Measurements from ENCODE around the gene LRRC58. TPM values are rescaled to one million over a fixed set of nuclear protein-coding genes. Genes with fewer than 3 reads are reported as not detected.

The LRRC58 gene
- total RNA-seq, 4 donors from 2014 or later, result 11.6 to 27.8 (median 24.5) TPM

DNA sequence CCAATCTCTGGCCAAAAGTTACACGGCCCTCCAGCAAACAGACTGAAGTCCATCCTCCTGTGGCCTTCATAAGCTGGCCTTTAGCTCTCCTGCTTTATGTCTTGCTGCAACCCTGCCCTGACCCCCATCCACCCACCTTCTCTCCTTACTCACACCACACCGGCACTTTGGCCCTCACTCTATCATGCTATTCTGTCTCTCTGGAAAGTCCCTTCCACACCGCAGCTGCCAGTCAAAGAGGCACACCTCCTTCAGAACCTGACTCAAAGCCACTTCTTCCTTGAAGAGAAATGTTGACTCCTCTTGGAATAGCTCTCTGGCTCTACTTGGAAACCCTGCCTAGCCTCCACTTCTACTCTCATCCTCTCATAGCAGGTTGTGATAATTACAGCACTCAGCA is 68.6 kb downstream of the LRRC58 start:
- Histone ChIP-seq H3K9me3 (no peaks in the 10 kb centered on the region), H3K27ac (no peak overlapping the region), H3K4me1 (peaks cover 0 to 15% (median 3%) of the 10 kb centered on the region in 3 donors), H3K36me3 (no peaks in the 10 kb centered on the region), H3K27me3 (peaks cover 0 to 20% (median 0%) of the 10 kb centered on the region in 4 donors), H3K4me3 (no peak overlapping the region)
- WGBS, 2 donors, result 53 to 86% methylated on average over 3 of the region's 3 CpGs
- no peak for DNase-seq
- TF ChIP-seq CTCF (IDR thresholded peaks at IDR 0.05), result no peak
- no peak for TF ChIP-seq POLR2A (IDR thresholded peaks at IDR 0.05)
- intact Hi-C loops (cut with DNase I), result no loop called here

- TF ChIP-seq POLR2A (IDR thresholded peaks at IDR 0.05) (no peak), CTCF (IDR thresholded peaks at IDR 0.05) (no peak)
- Histone ChIP-seq H3K36me3 (no peaks in the 10 kb centered on the region), H3K9me3 (no peaks in the 10 kb centered on the region), H3K27me3 (peaks cover 0 to 14% (median 0%) of the 10 kb centered on the region in 4 donors), H3K27ac (no peak overlapping the region), H3K4me1 (peaks cover 0 to 9% (median 0%) of the 10 kb centered on the region in 3 donors), H3K4me3 (no peak overlapping the region)
- DNase-seq, result no peak
- WGBS, 2 donors, result 83% methylated on average over 1 of the region's 1 CpG
- intact Hi-C loops (cut with DNase I), result no loop called here
Measured at GRCh38 chr3:120280026-120280425, 69.1 kb downstream of the LRRC58 start.

DNA sequence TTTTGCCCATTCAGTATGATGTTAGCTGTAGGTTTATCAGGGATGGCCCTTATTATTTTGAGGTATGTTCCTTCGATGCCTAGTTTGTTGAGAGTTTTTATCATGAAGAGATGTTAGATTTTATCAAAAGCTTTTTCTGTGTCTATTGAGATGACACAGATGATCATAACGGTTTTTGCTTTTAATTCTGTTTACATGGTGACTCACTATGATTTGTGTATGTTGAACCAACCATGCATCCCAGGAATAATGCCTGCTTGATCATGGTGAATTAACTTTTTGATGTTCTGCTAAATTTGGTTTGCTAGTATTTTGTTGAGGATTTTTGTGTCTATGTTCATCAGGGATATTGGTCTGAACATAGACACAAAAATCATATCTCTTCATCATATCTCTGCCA is 72.4 kb downstream of the LRRC58 start:
- Histone ChIP-seq H3K36me3 (no peaks in the 10 kb centered on the region), H3K4me3 (no peak overlapping the region), H3K27me3 (no peaks in the 10 kb centered on the region), H3K4me1 (peaks cover 0 to 5% (median 0%) of the 10 kb centered on the region in 3 donors), H3K9me3 (no peaks in the 10 kb centered on the region), H3K27ac (no peak overlapping the region)
- intact Hi-C loops (cut with DNase I), result no loop called here
- DNase-seq, result no peak
- 53 to 56% methylated on average over 2 of the region's 2 CpGs for WGBS, 2 donors
- TF ChIP-seq CTCF (IDR thresholded peaks at IDR 0.05) (no peak), POLR2A (IDR thresholded peaks at IDR 0.05) (no peak)

GRCh38 chr3:120275618-120276017 is 73.5 kb downstream of the LRRC58 start:
- H3K4me3 ChIP-seq, result no peak overlapping the region
- H3K4me1 ChIP-seq, result peaks cover 0 to 5% (median 0%) of the 10 kb centered on the region in 3 donors
- H3K27me3 ChIP-seq, result no peaks in the 10 kb centered on the region
- TF ChIP-seq POLR2A (IDR thresholded peaks at IDR 0.05) (no peak), CTCF (IDR thresholded peaks at IDR 0.05) (no peak)
- WGBS, 2 donors, result 33 to 37% methylated on average over 4 of the region's 4 CpGs
- no peak overlapping the region for H3K27ac ChIP-seq
- intact Hi-C loops (cut with DNase I), result no loop called here
- no peaks in the 10 kb centered on the region for H3K9me3 ChIP-seq
- no peaks in the 10 kb centered on the region for H3K36me3 ChIP-seq
- no peak for DNase-seq

DNA sequence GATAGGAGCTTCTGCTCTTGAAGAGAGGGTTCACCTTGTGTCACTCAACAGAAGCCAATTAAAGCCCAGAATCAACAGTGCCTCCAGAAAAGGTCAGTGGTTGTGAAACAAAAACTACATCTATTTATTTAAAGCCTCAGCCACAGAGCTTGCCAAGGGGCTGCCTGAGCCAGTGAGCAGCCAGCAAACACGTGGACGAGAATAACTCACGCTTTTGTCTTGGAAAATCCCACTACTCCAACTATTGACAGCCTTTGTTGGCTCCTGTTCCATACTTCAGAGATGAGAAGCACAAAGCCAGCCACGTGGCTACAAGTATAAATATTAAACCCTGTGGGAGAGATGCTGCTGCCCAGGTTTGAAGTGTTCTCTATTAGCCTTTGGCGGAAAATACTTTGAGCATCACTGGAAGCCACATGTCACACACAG is 74.4 kb downstream of the LRRC58 start:
- Histone ChIP-seq H3K4me3 (no peak overlapping the region), H3K27me3 (no peaks in the 10 kb centered on the region), H3K9me3 (no peaks in the 10 kb centered on the region), H3K27ac (no peak overlapping the region), H3K4me1 (peaks cover 0 to 5% (median 0%) of the 10 kb centered on the region in 3 donors), H3K36me3 (no peaks in the 10 kb centered on the region)
- WGBS, 2 donors, result 25 to 26% methylated on average over 4 to 5 of the region's 5 CpGs
- TF ChIP-seq CTCF (IDR thresholded peaks at IDR 0.05) (no peak), POLR2A (IDR thresholded peaks at IDR 0.05) (no peak)
- intact Hi-C loops (cut with DNase I), result no loop called here
- DNase-seq, result no peak

Other genes with a start within 250 kb of the LRRC58 start
- under 1 TPM in 3 of 4 donors, not detected in 1; 0.19 to 0.94 (median 0.57) TPM for gene GPR156, start 64.1 kb downstream of the LRRC58 start, total RNA-seq
- gene FSTL1, start 101.6 kb upstream of the LRRC58 start, total RNA-seq, result 100 to 1,000 TPM in 2 of 4 donors, 10 to 100 TPM in 1, 1 to 10 TPM in 1; 9.4 to 258 (median 70.7) TPM
- 100 to 1,000 TPM in 3 of 4 donors, 10 to 100 TPM in 1; 81.4 to 197 (median 119) TPM for gene NDUFB4, start 247.0 kb upstream of the LRRC58 start, total RNA-seq